Body of pancreas (tissue), 4 donors: ENCODE results near the gene CACNA1S.

Experiments used
- CTCF ChIP-seq, 7 experiments: fragments of 450-650 bp in 4 of 7; fragments of 200-600 bp in 3 of 7; sonication (generic) in 3 of 7; IDR thresholded peaks; one replicate each; pipeline ENCODE4 v1.5.1; 2016 to 2019; ENCODE audit warnings: antibody characterized with exemption in 7 of 7
- POLR2A ChIP-seq, 3 donors: fragments of 450-650 bp; IDR thresholded peaks; one replicate each; pipeline ENCODE4 v1.6.1; 2016; ENCODE audit warnings: antibody characterized with exemption in 3 of 3, mild to moderate bottlenecking in 2 of 3

- TF ChIP-seq CTCF (IDR thresholded peaks at IDR 0.05), result no peak
- TF ChIP-seq POLR2A (IDR thresholded peaks at IDR 0.05), result no peak
Measured at GRCh38 chr1:201054091-201054543, 58.1 kb downstream of the CACNA1S start.
